ENCODE results near the gene CATSPERD.
A peak's percentile ranks its signal among the peaks of the same experiment; 100 is the strongest.

CATSPERD gene

GRCh38 chr19:5719961-5720790 lies at the start of gene CATSPERD, which contains the start of gene LONP1:
CATSPERD (plus strand) TSS chr19:5720637; CDS start chr19:5720738, 101 bp downstream.
LONP1 (minus strand) TSS chr19:5720146; CDS start chr19:5720132, 14 bp downstream.
- peak; percentile 99 to 100 (median 99) for DNase-seq

GRCh38 chr19:5671600-5671999 lies 48.8 kb upstream of the CATSPERD start:
- DNase-seq: no peak

GRCh38 chr19:5672708-5673459 lies 47.6 kb upstream of the CATSPERD start:
- DNase-seq: no peak

GRCh38 chr19:5673752-5674151 lies 46.7 kb upstream of the CATSPERD start:
- no peak for DNase-seq

GRCh38 chr19:5674714-5675113 lies 45.7 kb upstream of the CATSPERD start:
- no peak for DNase-seq

DNA sequence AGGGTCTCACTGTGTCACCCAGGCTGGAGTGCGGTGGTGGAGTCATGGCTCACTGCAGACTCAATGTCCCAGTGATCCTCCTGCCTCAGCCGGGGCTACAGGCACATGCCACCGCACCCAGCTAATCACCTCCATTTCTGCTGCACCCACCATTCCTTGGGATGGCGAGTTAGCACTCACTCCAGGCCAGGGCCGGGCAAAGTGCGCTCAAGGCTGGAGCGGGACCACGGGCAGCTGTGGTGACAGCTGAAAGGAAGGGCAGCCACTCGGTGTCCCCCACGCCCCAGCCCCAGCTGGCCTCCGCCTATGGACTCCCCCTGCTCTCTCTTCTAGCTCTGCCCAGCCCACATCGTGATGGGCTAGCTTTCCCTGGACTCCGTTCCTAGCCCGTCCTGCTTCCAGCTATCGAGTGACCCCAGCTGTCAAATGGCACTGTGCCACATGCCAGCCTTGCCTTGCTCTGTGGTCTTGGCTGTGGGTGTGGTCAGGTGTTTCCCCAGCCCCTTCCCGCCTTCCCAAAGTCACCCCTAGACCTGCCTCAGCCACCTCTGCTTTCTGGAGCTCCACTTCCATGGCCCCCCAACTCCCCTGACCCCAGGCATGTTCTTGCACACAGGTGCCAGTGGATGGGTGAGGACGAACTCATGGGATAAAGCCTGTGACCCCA lies 44.2 kb upstream of the CATSPERD start:
- DNase-seq: no peak

DNA sequence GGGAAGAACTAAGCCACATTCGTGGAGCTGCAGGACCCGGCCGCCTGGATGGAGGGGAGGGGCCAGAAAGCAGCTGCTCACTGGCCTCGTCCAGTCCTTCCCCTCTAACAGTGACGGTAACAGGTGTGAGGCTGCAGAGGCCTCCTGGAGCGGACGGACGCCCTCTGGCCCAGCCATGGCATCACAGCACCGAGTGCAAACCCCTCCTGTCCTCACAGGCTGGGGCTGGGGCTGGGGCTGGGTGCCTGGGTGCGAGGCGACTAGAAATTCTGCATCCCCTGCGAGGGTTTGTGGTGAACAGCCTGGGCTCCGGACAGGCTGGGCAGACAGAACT lies 43.7 kb upstream of the CATSPERD start:
- DNase-seq: no peak

- DNase-seq: no peak
These were observed 43.3 kb upstream of the CATSPERD start for GRCh38 chr19:5677136-5677535.

DNA sequence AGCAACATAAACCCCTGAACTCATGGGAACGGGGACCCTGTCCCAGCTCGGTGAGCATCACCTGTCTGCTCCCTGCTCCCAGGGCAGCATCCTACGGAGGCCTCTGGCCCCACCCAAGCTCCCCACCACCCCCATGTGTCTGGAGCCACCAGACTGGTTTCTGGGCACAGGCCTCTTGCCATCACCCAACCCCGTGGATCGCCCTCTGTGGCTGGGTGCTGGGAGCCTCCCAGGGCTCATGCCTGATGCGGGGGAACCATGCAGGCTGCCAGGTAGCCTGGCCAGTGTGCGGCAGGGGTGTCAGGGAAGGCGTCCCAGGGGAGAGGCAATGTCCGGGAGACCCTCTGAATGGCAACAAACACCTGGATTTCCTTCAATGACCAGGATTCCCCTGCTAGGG lies 42.9 kb upstream of the CATSPERD start:
- DNase-seq: no peak

GRCh38 chr19:5678071-5678718 lies 42.2 kb upstream of the CATSPERD start:
- DNase-seq: no peak

DNA sequence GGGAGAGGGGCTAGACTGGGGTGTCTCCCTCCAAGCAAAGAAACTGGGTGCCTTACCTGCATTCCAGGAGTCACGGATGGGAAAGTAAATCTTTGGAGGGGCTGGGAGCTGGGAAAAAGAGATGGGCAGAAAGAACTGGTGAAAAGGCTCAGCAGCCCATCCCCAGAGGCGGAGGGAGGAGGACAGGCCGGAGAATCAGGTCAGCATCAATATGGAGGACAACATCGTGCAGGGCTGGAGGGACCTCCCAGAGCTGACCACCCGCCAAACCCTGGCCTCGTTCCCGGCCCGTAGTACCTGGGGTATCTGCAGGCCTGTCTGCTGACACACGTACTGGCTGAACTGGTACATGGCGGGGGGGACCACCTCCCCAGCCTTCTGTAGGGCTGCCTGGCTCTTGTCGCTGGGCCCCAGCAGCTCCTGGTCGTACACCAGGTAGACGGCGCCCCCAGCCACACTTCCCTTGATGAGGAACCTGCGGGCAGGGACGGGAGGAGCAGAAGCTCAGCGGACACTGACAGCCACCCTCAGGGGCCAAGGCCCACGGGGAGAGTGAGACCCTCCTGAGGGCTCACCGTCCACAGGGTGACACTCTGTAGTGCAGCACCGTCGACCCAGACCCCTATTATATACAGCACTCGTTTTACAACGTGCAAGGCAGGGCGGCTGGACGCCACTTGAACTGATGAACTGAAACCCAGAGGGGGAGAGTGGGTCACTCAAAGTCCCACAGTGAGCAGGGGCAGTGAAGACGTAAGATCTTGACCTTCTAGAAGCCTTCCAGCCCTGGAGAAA lies 41.0 kb upstream of the CATSPERD start:
- DNase-seq: peak in 1 of 3 donors; percentile 18

- DNase-seq: peak in 2 of 3 donors; percentile 26 to 27
These were observed 40.4 kb upstream of the CATSPERD start for GRCh38 chr19:5680084-5680436.

DNA sequence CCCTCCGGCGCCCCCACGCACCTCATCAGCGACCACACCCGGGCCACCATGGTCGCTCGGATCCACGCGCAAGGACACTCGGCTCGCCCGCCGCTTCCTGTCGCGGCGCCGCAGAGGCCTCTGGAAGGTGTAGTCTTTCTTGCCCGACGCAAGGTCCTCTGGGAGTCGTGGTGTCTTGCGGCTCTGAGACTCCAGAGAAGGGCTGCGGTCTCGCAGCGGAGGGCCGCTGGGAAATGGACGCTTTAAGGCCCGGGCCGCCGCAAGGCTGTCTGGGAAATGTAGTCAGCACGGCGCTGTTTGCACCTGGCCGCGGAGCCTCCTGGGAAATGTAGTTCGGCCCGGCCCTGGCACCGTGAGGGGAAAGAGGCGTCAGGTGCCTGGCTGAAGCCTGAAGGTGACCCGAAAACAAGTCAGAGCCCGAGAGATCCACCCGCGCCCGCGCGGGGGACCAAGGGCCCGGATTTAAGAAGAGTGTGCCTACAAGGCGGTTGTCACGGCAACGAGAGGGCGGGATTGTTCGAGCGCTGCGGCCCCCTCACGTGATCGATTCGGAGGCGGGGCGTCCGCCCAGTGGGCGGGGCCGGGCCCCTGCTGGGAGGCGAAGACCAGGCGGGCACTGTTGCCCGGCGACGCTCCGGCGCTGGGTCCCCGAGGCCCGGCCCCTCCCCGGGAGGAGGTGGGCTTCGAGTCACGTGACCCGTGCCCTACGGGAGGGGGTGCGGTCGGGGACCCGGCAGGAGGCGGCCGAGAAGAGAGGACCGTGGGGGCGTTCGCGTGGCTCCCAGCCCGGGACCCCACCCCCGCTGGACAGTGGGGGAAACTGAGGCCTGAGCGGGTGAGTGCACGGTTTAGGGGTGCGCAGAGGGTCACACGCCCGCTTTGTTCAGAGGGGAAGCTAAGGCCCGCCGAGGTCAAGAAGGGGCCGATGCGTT lies 39.7 kb upstream of the CATSPERD start, which contains the start of the genes HSD11B1L and MICOS13:
Gene HSD11B1L, plus strand, starts transcription at position 591 of the 932 bp plus-strand sequence. CDS start 3,806 bp downstream, outside the sequence.
Gene MICOS13, minus strand, starts transcription at position 80 of the 932 bp plus-strand sequence. Its CDS starts 30 bp downstream, at position 50.
- DNase-seq: peak; percentile 98 to 99 (median 99)

GRCh38 chr19:5681391-5682106 lies 38.9 kb upstream of the CATSPERD start:
- no peak for DNase-seq

DNA sequence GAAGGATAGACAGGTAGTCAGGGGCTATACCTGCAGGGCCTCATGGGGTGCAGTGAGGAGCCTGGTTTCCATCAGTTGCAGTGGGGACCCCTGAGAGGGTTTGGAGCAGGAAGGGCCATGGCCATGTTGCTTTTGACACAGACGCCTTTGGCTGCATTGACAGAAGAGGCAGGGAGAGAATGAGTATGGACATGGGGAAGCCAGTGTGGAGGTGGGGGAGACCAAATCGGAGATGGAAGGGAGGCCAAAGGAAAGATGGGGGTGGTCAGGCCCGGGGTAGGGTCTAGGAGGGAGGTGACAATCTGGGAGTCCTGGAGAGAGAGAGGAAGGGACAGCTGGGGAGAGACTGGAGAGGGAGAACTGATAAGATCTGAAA lies 38.3 kb upstream of the CATSPERD start:
- no peak for DNase-seq

GRCh38 chr19:5683177-5683886 lies 37.1 kb upstream of the CATSPERD start:
- no peak for DNase-seq

DNA sequence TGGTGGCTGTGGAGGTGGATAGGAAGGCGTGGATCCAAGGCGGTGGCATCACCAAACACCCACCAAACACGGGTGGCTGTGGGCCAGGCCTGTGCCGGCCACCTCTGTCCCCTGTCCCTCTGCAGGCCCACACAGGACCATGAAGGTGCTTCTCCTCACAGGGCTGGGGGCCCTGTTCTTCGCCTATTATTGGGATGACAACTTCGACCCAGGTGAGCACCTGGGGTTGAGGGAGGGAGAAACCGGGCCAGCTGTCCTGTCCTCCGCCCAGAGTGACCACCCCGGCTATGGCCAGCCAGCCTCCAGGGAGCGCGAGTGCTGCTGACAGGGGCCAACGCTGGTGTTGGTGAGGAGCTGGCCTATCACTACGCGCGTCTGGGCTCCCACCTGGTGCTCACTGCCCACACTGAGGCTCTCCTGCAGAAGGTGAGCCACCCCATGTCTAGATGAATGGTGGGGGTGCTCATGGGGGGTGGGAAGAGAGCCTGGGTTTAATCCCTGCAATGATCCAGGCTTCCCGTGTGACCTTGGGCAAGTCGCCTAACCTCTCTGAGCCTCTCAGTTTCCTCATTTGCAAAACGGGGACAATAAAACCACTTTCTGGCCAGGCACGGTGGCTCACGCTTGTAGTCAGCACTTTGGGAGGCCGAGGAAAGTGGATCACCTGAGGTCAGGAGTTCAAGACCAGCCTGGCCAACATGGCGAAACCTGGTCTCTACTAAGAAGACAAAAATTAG lies 35.6 kb upstream of the CATSPERD start:
- no peak for DNase-seq

GRCh38 chr19:5686326-5686646 lies 34.2 kb upstream of the CATSPERD start:
- no peak for DNase-seq
